Fibroblast of the aortic adventitia (primary cell): ENCODE data around the gene KRT28. TPM values are rescaled to one million over a fixed set of nuclear protein-coding genes. Genes with fewer than 3 reads are reported as not detected.
A peak's percentile ranks its signal among the peaks of the same experiment; 100 is the strongest.

ENCODE experiments used
- DNase-seq: peaks from one replicate; pipeline ENCODE4 v3.0.0-alpha.2; 2010; ENCODE audit warnings: low read depth
- H3K4me3 ChIP-seq: 2 replicates; pipeline ENCODE4 v1.5.1; 2011; ENCODE audit warnings: low read depth, mild to moderate bottlenecking, control low read depth, low read length, moderate library complexity
- total RNA-seq: library from RNA; depleted of rRNA; stranded (reverse); fragments of >200 nt; gene quantifications from 2 replicates; pipeline ENCODE4 v1.2.3, GENCODE V29; 2012; ENCODE audit warnings: low replicate concordance
- TF ChIP-seq, protein P1 (sequence below): IDR thresholded peaks from 2 replicates; pipeline ENCODE4 v1.5.1; 2011; ENCODE audit warnings: mild to moderate bottlenecking, low read length, control low read depth, inconsistent platforms; ENCODE audit not compliant: insufficient read depth

The KRT28 gene
- total RNA-seq, 1 donor, result not detected

DNA sequence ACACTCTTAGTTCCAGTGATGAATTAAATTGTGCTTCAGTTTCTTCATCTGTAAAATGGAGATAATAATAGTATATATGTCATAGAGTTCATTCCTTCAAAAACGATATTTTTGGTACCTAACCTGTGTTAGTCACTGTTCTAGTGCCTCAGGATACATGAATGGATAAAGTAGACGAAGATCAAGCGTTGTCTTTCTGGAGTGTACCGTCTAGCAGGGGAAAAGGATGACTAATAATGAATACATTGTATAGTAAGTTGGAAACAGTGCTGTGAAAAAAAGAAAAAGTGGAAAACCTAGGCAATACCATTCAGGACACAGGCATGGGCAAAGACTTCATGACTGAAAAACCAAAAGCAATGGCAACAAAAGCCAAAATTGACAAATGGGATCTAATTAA, 14.0 kb upstream of the KRT28 start:
- TF ChIP-seq, protein P1, sequence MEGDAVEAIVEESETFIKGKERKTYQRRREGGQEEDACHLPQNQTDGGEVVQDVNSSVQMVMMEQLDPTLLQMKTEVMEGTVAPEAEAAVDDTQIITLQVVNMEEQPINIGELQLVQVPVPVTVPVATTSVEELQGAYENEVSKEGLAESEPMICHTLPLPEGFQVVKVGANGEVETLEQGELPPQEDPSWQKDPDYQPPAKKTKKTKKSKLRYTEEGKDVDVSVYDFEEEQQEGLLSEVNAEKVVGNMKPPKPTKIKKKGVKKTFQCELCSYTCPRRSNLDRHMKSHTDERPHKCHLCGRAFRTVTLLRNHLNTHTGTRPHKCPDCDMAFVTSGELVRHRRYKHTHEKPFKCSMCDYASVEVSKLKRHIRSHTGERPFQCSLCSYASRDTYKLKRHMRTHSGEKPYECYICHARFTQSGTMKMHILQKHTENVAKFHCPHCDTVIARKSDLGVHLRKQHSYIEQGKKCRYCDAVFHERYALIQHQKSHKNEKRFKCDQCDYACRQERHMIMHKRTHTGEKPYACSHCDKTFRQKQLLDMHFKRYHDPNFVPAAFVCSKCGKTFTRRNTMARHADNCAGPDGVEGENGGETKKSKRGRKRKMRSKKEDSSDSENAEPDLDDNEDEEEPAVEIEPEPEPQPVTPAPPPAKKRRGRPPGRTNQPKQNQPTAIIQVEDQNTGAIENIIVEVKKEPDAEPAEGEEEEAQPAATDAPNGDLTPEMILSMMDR, result no peak
- DNase-seq, result peak; percentile 13
- no peak overlapping the region for H3K4me3 ChIP-seq

DNA sequence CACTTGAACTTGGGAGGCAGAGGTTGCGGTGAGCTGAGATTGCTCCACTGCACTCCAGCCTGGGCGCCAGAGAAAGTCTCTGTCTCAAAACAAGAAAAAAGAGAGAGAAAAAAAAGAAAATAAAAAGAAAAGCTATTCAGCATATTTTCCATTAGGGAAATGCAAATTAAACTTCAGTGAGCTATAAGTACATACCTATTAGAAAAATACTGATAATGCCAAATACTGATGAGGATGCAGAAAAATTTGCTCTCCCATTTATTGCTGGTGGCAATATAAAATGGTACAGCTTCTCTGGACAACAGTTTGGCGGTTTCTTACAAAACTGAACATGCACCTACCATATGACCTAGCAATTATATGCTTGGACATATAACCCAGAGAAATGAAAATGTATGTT, 12.9 kb upstream of the KRT28 start:
- TF ChIP-seq, protein P1, result no peak
- no peak overlapping the region for H3K4me3 ChIP-seq
- no peak for DNase-seq

DNA sequence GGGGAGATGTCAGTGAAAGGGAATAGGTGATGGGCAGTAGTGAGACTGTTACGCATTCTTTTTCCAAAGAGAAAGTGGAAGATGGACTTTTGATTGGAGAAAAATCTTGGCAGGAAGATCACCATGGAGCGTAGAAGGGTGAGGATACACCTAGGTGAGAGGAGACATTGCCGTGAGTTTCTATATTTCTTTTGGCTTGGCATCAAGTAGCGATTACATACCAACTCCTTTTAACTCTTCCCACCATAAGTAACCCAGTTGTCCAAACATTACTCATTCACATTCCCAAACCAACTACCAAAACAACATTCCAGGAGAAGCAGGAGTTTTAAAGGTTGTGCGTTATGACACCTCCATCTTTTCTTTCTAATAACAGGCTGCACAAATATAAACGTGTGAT, 10.7 kb upstream of the KRT28 start:
- no peak overlapping the region for H3K4me3 ChIP-seq
- TF ChIP-seq, protein P1, result no peak
- DNase-seq, result peak; percentile 41

DNA sequence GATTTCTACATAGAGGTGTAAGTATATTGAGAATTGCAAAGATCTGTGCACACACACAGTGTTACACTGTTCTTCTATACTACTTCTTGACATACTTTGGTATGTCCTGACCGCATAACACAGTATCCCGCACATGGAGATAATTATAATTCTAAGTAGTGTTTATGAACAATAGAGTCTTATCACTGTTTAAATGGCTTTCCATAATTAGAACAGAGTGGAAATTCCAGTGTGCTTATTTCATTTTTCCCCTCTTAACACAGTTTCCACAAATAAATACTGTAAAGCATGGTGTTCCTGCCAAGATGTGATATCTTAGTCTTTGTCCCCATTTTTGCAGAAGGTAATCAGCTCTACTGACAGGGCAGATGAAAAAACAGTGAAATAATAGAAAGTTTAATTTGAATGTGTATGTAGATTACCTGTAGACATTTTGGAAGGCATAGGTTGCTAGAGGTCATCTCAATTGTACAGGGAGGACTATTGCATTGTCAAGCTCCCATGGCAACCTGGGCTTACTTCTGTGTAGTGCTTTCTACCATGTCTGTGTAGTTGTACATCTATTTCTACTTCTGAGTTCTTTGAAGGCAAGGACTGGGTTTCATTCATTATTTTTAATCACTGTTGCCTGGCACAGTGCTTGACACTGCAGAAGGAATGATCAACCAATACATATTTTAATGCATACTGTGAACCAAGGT, 10.1 kb upstream of the KRT28 start:
- TF ChIP-seq, protein P1, result no peak
- H3K4me3 ChIP-seq, result no peak overlapping the region
- peak; percentile 77 for DNase-seq

DNA sequence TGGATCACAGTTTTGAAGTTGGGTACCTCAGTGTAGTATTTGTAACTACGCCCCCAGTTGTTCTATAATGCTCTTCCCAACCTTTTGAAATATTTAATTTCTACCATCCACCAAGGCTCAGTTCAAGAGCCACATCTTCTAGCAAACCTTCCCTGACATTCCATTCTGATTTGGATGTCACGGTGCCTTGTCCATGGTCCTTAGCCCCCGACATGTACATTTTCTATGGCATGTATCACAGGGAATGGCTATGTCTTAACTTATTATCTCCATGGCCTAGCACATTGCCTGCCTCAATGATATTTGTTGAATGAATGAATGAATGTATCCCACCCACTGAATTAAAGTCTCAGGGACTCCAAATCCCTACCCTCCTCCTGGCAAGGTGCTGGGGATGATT, 6.4 kb upstream of the KRT28 start:
- no peak overlapping the region for H3K4me3 ChIP-seq
- DNase-seq, result no peak
- TF ChIP-seq, protein P1, result no peak

DNA sequence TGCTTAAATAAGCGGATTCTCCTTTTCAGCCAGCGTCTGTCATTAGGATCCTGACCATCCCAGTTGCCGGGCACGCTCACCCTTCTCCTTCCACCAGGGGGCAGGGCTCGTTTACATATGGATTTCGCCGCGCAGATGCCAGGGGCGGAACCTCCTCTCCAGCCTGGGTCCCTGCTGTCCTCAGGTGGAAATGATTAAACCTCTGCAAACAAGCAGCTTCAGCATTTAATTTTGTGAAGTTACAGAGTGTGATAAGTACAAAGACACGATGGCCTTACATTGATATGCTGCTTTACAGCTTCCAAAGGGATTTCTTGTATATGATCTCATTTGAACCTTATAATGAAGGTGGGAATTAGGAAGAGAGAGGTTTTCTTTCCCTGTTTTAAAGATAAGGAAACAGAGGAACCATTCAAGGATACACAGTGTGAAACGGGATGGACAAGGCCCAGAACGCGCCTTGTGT, 3.9 kb upstream of the KRT28 start:
- H3K4me3 ChIP-seq, result no peak overlapping the region
- TF ChIP-seq, protein P1, result peak; percentile 91

DNA sequence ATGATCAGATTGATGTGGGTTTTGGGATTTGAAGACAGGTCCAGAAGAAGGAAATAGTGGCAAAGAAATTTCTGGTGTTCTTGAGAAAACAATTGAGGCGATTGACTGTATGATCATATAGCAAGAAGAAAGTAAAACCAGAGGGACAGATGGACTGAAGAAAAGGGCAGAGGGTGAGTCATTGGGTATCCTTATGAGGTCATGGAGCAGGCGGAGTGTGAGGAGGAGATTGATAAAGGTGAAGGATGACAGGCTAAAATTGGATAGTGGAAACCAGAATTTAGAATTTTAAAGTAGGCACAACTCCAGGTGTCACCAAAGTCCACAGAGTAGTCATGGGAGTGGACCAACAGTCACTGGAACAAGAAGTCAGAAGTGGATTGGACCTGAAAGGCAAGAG, 1.4 kb upstream of the KRT28 start:
- DNase-seq, result no peak
- no peak overlapping the region for H3K4me3 ChIP-seq
- TF ChIP-seq, protein P1, result no peak

More for the DNA sequence above, 3.9 kb upstream of the KRT28 start:
- DNase-seq, result peak; percentile 72
